Upper lobe of left lung (tissue), 6 donors: ENCODE data around the gene MAJIN. TPM values are rescaled to one million over a fixed set of nuclear protein-coding genes. Genes with fewer than 3 reads are reported as not detected.
A peak's percentile ranks its signal among the peaks of the same experiment; 100 is the strongest.

Experiments
- ATAC-seq, 2 donors: fragments of 200-7000 bp; cut with Tn5 transposase; one replicate each; pipeline ENCODE4 v1.9.1; 2022; ENCODE audit warnings: mild to moderate bottlenecking in 2 of 2, moderate library complexity in 2 of 2; ENCODE audit not compliant: low FRiP score in 2 of 2
- DNase-seq, 2 donors: peaks; one replicate each; pipeline ENCODE4 v3.0.0-alpha.2; 2019 to 2020
- H3K27ac ChIP-seq, 4 donors: fragments of 200-600 bp; sonication (generic); one replicate each; pipeline ENCODE4 v1.5.1; 2016 to 2019
- H3K27me3 ChIP-seq, 4 donors: fragments of 200-600 bp; sonication (generic); one replicate each; pipeline ENCODE4 v1.5.1; 2017 to 2019
- H3K36me3 ChIP-seq, 4 donors: fragments of 200-600 bp; sonication (generic); one replicate each; pipeline ENCODE4 v1.5.1; 2016 to 2019
- H3K4me1 ChIP-seq, 4 donors: fragments of 200-600 bp; sonication (generic); one replicate each; pipeline ENCODE4 v1.5.1; 2018 to 2019
- H3K4me3 ChIP-seq, 4 donors: fragments of 200-600 bp; sonication (generic); one replicate each; pipeline ENCODE4 v1.5.1; 2017 to 2019; ENCODE audit warnings: mild to moderate bottlenecking in 2 of 4, moderate library complexity in 1 of 4
- H3K9me3 ChIP-seq, 4 donors: fragments of 200-600 bp; sonication (generic); one replicate each; pipeline ENCODE4 v1.5.1; 2018 to 2019
- EP300 ChIP-seq, 4 donors: sonication (generic); formaldehyde crosslinking; IDR thresholded peaks; one replicate each; pipeline ENCODE4 v1.5.1; 2017; ENCODE audit warnings: antibody characterized with exemption in 4 of 4, control low read depth in 2 of 4
- POLR2A ChIP-seq, 4 donors: fragments of 450-650 bp; IDR thresholded peaks; one replicate each; pipeline ENCODE4 v1.5.1; 2016 to 2017; ENCODE audit warnings: antibody characterized with exemption in 4 of 4, mild to moderate bottlenecking in 2 of 4
- POLR2AphosphoS5 ChIP-seq, 2 donors: sonication (generic); formaldehyde crosslinking; IDR thresholded peaks; one replicate each; pipeline ENCODE4 v1.5.1; 2017; ENCODE audit warnings: antibody characterized with exemption in 2 of 2
- WGBS, 2 donors: methylation state at CpG; one replicate each; pipeline ENCODE4 v1.1.5; 2017 to 2018; 5-methylcytosine and 5-hydroxymethylcytosine counted together
- total RNA-seq, 6 donors: library from RNA; depleted of rRNA in 4 of 6; stranded (reverse); fragments of >200 nt in 4 of 6; gene quantifications; one replicate each; pipeline versions ENCODE4 v1.1.0 to v1.2.1, GENCODE V29; 2016 to 2021
- TF ChIP-seq, protein P1 (sequence below), 6 experiments: fragments of 450-650 bp in 4 of 6; fragments of 200-600 bp in 2 of 6; sonication (generic) in 2 of 6; IDR thresholded peaks; one replicate each; pipeline ENCODE4 v1.5.1; 2016 to 2019; ENCODE audit warnings: antibody characterized with exemption in 6 of 6
- donor health status: DM: no; HTN: no; CAD: no; lungs with moderate emphysema.
- donor health status: DM: no; HTN: yes; CAD: no; lungs with severe emphysema.

MAJIN gene
- total RNA-seq, 6 donors from 2014 or later = 0.15 TPM; not detected in 5

DNA sequence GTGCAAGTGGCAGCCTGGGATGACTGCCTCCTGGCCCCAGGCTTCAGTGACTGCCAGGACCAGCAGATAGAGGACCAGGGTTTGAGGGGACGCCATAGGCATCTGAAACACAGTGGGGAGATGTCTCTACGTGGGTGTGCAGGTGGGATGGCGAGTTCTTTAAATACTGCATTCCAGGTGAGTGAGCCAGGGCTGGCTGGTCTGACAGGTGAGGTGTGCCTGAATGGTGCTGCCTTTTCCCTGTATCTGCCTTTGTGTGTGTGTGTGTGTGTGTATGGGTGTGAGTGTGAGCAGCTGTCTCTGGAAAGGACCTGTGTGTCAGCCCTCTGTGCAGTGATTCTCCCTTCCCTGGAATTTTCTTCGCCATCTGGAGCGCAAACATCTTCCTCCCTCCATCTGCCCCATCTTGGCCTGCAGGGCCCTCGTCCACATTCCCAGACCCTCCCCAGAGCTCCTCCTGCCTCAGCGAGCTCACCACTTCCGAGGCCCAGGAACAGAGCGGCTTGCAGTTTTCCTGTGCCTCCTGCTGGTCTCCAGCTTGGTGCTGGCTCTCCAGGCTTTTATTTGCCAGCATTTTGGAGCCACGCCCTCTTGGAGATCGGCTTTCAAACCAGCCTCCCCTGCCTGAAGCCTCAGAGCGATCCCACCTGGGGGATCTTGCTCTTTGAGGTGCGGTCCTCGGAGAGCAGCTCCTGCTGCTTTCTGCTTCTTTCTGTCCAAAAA is 36.4 kb downstream of the MAJIN start, which contains the start of gene GPHA2:
Gene GPHA2, minus strand, starts transcription at position 535 of the 723 bp plus-strand sequence. Its CDS starts 433 bp downstream, at position 102.
- TF ChIP-seq EP300 (IDR thresholded peaks at IDR 0.05) = no peak
- H3K4me1 ChIP-seq = no peaks in the 10 kb centered on the region
- H3K4me3 ChIP-seq = no peak within 1 kb of the TSS
- DNase-seq (no peak), ATAC-seq (no peak)
- no peaks in the 10 kb centered on the region for H3K27me3 ChIP-seq
- peaks cover 17 to 51% (median 44%) of the 10 kb centered on the region in 4 donors for H3K36me3 ChIP-seq
- H3K27ac ChIP-seq = no peak within 1 kb of the TSS
- 77 to 80% methylated on average over 14 of the region's 14 CpGs for WGBS, 2 donors
- H3K9me3 ChIP-seq = no peaks in the 10 kb centered on the region

DNA sequence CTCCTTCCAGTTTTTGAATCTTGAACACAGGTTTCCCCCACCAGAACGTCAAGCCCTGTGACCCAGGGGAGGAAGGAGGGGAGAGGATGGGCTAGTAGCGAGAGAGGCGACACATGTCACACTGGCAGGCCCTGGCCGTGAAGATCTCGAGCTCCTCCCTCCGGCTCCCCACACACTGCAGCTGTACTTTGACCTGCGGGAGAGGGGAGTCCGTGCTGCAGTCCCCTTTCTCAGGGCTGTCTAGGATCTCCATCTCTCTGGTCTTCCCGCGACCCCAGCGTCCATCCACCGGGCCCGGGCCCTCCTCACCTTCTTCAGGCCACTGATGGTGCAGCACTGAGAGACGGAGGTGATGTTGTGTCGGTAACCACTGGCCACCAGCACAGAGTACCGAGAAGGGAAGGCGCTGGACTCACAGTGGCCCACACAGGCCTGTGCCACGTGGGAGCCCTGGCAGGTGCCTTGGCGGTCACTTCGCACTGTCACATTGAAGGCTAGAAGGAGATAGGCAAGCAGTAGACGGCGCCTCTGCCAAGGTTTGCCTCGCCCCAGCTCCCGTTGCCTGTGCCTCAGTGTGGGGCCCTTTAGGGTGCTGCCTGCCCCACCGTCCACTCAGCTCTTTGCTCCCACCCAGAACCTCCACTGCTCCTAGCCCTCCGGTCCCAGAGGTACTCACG is 37.1 kb downstream of the MAJIN start:
- Histone ChIP-seq H3K9me3 (no peaks in the 10 kb centered on the region), H3K4me1 (no peaks in the 10 kb centered on the region), H3K27me3 (no peaks in the 10 kb centered on the region), H3K4me3 (no peak overlapping the region), H3K27ac (no peak overlapping the region), H3K36me3 (peaks cover 19 to 58% (median 51%) of the 10 kb centered on the region in 4 donors)
- peak in 1 of 2 donors; percentile 69 for DNase-seq
- ATAC-seq = no peak
- WGBS, 2 donors = 83 to 89% methylated on average over 26 to 27 of the region's 27 CpGs
- TF ChIP-seq POLR2AphosphoS5 (IDR thresholded peaks at IDR 0.05) (no peak), POLR2A (IDR thresholded peaks at IDR 0.05) (no peak), EP300 (IDR thresholded peaks at IDR 0.05) (no peak)
- TF ChIP-seq, protein P1, sequence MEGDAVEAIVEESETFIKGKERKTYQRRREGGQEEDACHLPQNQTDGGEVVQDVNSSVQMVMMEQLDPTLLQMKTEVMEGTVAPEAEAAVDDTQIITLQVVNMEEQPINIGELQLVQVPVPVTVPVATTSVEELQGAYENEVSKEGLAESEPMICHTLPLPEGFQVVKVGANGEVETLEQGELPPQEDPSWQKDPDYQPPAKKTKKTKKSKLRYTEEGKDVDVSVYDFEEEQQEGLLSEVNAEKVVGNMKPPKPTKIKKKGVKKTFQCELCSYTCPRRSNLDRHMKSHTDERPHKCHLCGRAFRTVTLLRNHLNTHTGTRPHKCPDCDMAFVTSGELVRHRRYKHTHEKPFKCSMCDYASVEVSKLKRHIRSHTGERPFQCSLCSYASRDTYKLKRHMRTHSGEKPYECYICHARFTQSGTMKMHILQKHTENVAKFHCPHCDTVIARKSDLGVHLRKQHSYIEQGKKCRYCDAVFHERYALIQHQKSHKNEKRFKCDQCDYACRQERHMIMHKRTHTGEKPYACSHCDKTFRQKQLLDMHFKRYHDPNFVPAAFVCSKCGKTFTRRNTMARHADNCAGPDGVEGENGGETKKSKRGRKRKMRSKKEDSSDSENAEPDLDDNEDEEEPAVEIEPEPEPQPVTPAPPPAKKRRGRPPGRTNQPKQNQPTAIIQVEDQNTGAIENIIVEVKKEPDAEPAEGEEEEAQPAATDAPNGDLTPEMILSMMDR (IDR thresholded peaks at IDR 0.05) = no peak

DNA sequence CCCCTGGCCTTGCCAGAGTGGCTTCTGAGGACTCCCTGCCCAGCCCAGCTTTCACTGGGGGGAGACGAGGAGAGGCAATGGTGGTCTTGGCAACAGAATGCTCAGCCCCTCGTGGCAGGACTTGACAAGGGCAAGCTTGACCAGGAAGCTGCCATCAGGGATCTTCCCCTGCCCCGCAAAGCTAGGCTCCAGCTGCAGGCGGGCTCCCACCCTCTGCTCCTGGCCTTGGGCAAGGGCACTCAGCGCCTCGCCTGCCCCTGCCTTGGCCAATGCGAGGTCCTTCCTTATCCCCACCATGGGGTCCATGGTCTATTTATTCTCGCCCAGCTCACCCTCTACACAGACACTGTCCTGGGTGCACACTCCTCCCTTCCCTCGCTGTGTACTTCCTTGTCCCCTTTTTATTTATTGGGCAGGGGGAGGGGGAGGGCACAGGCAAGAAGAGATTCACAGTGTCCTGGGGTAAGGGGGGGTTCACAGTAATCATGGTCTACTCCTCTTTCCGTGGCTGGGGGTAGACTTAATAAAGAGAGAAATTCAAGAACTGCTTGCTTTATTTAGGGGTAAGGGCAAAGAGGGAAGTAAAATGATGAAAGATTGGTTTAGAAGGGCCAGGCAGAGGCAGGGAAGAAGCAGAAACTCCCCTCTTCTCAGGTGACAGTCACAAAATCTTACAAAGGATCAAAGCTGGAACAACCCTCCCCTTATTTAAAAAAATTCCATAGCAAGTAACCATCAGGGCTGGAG is 37.8 kb downstream of the MAJIN start:
- DNase-seq = no peak
- H3K27me3 ChIP-seq = no peaks in the 10 kb centered on the region
- TF ChIP-seq, protein P1 (IDR thresholded peaks at IDR 0.05) = no peak
- TF ChIP-seq POLR2A (IDR thresholded peaks at IDR 0.05) (no peak), EP300 (IDR thresholded peaks at IDR 0.05) (no peak), POLR2AphosphoS5 (IDR thresholded peaks at IDR 0.05) (no peak)
- H3K27ac ChIP-seq = no peak overlapping the region
- no peak overlapping the region for H3K4me3 ChIP-seq
- WGBS, 2 donors = 82 to 88% methylated on average over 8 to 10 of the region's 10 CpGs
- H3K9me3 ChIP-seq = no peaks in the 10 kb centered on the region
- no peaks in the 10 kb centered on the region for H3K4me1 ChIP-seq
- ATAC-seq = no peak
- peaks cover 20 to 66% (median 57%) of the 10 kb centered on the region in 4 donors for H3K36me3 ChIP-seq

DNA sequence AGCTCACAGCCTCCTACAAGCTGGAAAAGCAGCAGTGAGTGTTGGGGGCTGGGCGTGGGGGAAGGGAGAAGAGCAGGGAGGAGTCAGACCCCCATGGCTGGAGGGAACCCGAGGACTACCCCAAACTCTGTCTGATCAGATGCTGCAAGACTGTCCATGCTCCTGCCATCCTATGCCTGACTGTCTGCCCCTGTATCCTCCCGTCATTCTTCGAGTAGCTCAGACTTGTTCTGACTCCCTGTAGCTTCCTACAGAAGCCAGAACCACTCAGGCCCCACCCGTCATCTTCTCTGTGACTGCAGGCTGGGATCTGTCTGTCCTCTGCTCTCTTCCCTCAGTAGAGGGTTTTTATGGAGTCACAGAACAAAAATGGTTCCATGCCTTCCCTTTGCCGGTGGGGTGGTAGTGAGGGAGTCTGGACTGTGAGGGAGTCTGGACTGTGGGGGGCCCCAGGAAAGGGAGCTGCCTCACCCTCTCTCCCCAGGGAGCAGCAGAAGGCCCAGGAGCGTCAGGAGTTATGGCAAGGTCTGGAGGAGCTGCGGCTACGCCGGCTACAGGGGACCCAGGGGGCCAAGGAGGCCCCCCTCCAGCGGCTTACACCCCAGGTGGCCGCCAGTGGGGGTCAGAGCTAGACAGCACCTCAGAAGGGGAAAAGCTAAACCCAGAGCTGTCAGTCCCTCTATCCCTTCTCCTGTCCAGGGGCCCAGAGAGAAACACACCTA is 38.5 kb downstream of the MAJIN start:
- DNase-seq (no peak), ATAC-seq (no peak)
- TF ChIP-seq POLR2AphosphoS5 (IDR thresholded peaks at IDR 0.05) = no peak
- TF ChIP-seq EP300 (IDR thresholded peaks at IDR 0.05) = no peak
- TF ChIP-seq, protein P1 (IDR thresholded peaks at IDR 0.05) = no peak
- TF ChIP-seq POLR2A (IDR thresholded peaks at IDR 0.05) = no peak
- Histone ChIP-seq H3K9me3 (no peaks in the 10 kb centered on the region), H3K27me3 (no peaks in the 10 kb centered on the region), H3K4me1 (no peaks in the 10 kb centered on the region), H3K4me3 (no peak overlapping the region), H3K27ac (no peak overlapping the region), H3K36me3 (peaks cover 21 to 72% (median 62%) of the 10 kb centered on the region in 4 donors)
- 94 to 97% methylated on average over 6 to 12 of the region's 12 CpGs for WGBS, 2 donors
